HUES6 (cell line): Measurements from ENCODE around the gene TERT.

ENCODE experiments used
- H3K27ac ChIP-seq: 2 replicates; pipeline ENCODE4 v1.7.0; 2013; ENCODE audit warnings: low read depth, mild to moderate bottlenecking, low read length, inconsistent platforms
- H3K27me3 ChIP-seq: 2 replicates; pipeline ENCODE4 v1.6.1; 2013; ENCODE audit warnings: low read length; ENCODE audit not compliant: control insufficient read depth, insufficient read depth
- H3K36me3 ChIP-seq: 2 replicates; pipeline ENCODE4 v1.6.1; 2013; ENCODE audit warnings: low read length; ENCODE audit not compliant: control insufficient read depth, insufficient read depth
- H3K4me1 ChIP-seq: 2 replicates; pipeline ENCODE4 v1.6.1; 2013; ENCODE audit warnings: low read length; ENCODE audit not compliant: control insufficient read depth, insufficient read depth
- H3K4me3 ChIP-seq: 2 replicates; pipeline ENCODE4 v1.5.1; 2013; ENCODE audit warnings: low read depth, low read length
- H3K9ac ChIP-seq: one replicate; pipeline ENCODE4 v1.6.1; 2013; ENCODE audit warnings: mild to moderate bottlenecking, low read length
- H3K9me3 ChIP-seq: 2 replicates; pipeline ENCODE4 v1.6.1; 2013; ENCODE audit warnings: low read depth, low read length; ENCODE audit not compliant: control insufficient read depth, insufficient read depth

Gene TERT

DNA sequence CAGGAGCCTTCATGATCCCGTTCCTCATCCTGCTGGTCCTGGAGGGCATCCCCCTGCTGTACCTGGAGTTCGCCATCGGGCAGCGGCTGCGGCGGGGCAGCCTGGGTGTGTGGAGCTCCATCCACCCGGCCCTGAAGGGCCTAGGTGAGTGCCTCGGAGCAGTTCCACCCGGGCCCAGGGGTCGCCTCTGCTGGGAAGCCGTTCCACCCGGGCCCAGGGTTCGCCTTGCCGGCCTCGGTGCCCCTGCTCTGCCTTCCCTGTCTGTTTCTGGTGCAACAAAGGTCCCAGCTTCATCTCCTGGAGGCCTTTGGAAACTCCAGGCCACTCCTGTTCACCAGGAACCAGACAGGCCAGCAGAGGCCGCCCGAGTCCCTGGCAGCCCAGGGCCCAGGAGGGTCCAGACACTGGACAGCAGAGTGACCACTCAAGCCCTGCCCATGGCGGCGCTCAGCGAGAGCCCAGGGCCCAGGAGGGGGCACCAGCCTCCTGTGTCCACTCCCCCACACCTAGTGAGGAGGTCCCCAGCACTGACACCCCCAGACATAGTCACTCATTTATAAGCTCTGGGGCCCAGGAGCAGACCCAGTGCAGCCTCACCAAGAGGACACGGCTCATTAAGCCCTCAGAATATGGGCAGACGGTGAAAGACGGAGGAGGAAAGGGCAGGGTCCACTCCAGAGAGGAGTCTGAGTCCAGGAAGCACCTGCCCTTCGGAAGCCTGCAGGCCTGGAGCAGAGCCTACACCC is 86.0 kb downstream of the TERT start:
- Histone ChIP-seq H3K27me3 (peaks cover 3% of the 10 kb centered on the region; the same call in 1 of the 2 replicates), H3K4me1 (peaks cover 3% of the 10 kb centered on the region; the same call in 1 of the 2 replicates), H3K36me3 (no peaks in the 10 kb centered on the region), H3K9ac (no peak overlapping the region), H3K9me3 (no peaks in the 10 kb centered on the region), H3K27ac (no peak overlapping the region), H3K4me3 (no peak overlapping the region)

DNA sequence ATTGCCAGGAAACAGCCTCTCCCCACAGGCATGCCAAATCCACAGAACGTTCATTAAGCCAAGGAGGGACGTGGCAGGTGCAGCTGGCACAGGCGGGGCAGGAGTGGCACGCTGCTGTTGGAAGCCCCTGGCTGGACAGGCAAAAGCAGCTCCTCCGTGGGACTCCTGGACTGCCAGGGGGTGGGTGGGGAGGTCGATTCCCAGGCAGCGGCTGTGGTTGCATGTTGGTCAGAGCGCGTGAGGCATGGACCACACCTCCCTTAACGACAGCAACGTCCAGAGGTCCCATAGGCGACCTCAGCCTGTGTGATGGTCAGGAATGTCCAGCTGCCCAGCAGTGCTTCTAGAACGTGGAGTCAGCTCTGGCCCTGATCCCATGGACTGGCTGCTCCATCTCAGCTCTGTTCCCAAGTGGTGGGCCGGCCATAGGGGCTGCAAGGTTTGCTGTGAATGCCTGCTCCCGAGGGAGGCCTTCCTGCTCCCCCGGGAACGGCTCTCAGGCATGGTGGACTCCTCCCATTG is 86.6 kb downstream of the TERT start:
- Histone ChIP-seq H3K36me3 (no peaks in the 10 kb centered on the region), H3K4me3 (no peak overlapping the region), H3K27me3 (peaks cover 3% of the 10 kb centered on the region; the same call in 1 of the 2 replicates), H3K9me3 (no peaks in the 10 kb centered on the region), H3K27ac (no peak overlapping the region), H3K9ac (no peak overlapping the region), H3K4me1 (peaks cover 3% of the 10 kb centered on the region; the same call in 1 of the 2 replicates)

DNA sequence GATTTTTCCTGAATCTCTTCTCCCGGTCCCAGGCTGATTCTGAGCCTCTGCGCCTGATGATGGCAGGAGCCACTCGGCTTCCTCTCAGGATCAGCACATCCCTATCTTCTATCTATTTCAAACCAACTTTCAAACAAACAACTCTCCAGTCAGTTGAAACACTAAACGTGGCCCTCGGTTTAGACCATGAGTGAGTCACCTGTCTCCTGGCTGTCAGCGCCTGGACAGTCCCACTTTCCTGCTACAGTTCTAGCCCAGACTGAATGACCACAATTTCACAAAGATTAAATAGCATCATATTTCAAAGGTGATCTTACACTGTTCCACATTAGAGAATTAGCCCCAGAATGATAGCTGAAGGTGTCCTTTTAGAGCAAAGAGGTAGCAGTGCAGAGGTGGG is 87.3 kb downstream of the TERT start:
- Histone ChIP-seq H3K36me3 (no peaks in the 10 kb centered on the region), H3K9ac (no peak overlapping the region), H3K4me1 (peaks cover 3% of the 10 kb centered on the region; the same call in 1 of the 2 replicates), H3K9me3 (no peaks in the 10 kb centered on the region), H3K27ac (no peak overlapping the region), H3K4me3 (no peak overlapping the region), H3K27me3 (peaks cover 3% of the 10 kb centered on the region; the same call in 1 of the 2 replicates)

DNA sequence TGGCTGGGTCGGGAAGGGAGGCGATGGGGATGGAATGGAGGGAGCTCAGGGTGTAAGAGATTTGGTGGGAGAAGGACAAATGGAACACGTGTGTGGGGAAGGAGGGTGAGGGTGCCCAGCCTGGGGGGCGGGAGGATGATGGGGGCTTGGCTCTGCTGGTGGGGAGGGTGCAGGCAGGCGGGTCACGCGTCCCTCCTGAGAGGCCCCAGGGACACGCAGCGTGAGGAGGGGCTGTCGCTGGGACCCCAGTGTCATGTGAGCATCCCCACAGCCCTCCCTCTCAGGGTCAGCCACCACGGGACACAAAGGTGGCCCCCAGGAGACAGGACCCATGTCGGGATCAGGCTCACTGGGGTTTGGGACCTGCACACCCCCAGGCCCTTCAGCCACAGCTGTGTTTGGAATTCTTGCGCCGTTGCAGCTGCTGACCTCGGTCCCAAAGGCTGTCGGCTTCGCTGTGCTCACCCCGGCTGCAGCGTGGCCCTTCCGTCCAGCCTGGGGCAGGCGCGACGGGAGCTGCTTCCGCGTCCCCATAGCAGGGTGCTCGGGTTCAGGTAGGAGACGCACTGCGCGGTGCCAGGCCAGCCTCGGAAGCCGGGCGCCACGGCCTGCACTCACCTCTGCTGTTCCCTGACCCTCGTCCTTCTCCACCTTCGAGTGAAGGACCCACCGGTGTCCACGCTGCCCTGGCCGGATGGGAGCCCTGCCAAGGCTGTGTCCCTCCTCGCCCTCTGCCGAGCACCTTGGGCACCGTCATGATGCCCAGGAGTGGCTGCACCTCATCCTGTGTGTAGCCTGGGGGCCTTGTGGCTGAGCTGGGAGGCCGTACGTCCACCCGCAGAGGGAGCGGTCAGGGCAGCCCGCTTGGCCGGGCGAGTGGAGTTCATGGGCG is 88.1 kb downstream of the TERT start:
- Histone ChIP-seq H3K36me3 (no peaks in the 10 kb centered on the region), H3K4me3 (no peak overlapping the region), H3K4me1 (peaks cover 3% of the 10 kb centered on the region; the same call in 1 of the 2 replicates), H3K27ac (no peak overlapping the region), H3K9me3 (no peaks in the 10 kb centered on the region), H3K9ac (no peak overlapping the region), H3K27me3 (peaks cover 3% of the 10 kb centered on the region; the same call in 1 of the 2 replicates)

DNA sequence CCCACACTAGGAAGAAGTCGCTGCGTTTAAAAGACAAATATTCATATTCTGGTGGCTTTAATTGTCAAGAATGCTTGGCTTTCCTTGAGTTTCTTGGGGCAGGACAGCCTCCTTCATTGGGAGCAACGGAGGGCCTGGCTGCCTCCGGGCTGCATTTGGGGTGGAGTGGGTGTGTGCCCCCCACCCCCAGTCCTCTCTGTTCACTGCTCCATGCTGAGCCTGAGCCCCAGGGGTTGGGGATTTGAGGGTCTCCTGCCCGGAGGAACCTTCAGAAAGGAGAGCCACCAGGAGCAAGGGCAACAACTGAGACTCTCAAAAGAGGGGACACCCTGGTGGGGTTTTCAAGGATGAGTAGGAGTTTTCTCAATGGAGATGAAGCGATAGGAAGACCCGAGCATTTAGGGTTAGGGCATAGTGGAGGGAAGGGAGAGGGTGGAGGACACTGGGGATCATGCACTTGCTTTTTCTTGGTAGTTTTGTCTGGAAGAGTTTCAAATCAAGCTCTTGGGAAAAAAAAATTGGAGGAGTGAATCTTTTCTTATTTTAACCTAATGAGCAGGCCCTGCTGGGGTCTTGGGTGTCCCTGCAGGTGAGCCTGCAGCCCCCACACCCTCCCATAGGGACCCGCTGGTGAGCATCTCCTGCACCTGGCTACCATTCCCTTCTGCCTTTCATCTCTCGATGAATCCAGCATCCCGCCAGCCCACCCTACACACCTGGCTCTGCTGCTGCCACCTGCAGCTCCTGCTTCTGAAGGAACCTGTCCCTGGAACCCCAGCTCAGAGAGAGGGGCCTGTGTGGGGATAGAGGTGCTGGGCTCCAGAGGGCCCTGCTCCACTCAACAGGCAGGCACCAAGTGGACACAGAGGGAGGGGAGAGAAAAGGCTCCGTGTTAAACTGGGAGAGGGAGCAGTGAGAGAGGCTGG is 89.3 kb downstream of the TERT start:
- no peak overlapping the region for H3K9ac ChIP-seq
- no peak overlapping the region for H3K4me3 ChIP-seq
- H3K4me1 ChIP-seq, result peaks cover 5% of the 10 kb centered on the region; the same call in 1 of the 2 replicates
- no peak overlapping the region for H3K27ac ChIP-seq
- H3K27me3 ChIP-seq, result peaks cover 3% of the 10 kb centered on the region; the same call in 1 of the 2 replicates
- H3K9me3 ChIP-seq, result no peaks in the 10 kb centered on the region
- H3K36me3 ChIP-seq, result no peaks in the 10 kb centered on the region

DNA sequence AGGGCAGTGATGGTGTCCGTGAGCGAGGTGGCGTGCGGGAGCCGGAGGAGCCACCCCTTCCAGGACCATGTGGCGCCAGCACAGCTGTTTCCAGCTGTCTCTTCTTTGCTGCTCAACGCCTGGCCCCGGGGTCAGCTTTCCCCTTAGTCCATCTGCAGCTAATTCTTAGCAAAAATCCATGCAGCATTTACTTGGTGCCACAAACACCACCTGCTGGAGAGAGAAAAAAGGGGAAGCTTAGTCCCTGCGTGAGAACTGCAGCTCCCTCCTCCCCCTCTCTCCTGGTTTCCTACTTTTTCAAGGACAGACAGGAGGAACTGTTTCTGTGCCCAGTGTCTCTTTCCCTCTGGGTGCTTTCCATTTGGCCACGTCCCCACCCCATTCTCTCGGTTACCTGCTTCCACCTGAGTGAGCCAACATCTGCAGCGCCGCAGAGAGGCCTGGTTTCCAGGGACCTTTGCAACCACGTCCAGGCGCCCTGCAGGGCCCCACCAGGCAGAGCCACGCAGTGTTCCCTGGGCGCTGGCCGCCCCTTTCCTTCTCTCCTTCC is 90.1 kb downstream of the TERT start:
- Histone ChIP-seq H3K9me3 (no peaks in the 10 kb centered on the region), H3K4me3 (no peak overlapping the region), H3K9ac (no peak overlapping the region), H3K27me3 (peaks cover 3% of the 10 kb centered on the region; the same call in 1 of the 2 replicates), H3K36me3 (no peaks in the 10 kb centered on the region), H3K27ac (no peak overlapping the region), H3K4me1 (peaks cover 11% of the 10 kb centered on the region; the same call in 1 of the 2 replicates)

DNA sequence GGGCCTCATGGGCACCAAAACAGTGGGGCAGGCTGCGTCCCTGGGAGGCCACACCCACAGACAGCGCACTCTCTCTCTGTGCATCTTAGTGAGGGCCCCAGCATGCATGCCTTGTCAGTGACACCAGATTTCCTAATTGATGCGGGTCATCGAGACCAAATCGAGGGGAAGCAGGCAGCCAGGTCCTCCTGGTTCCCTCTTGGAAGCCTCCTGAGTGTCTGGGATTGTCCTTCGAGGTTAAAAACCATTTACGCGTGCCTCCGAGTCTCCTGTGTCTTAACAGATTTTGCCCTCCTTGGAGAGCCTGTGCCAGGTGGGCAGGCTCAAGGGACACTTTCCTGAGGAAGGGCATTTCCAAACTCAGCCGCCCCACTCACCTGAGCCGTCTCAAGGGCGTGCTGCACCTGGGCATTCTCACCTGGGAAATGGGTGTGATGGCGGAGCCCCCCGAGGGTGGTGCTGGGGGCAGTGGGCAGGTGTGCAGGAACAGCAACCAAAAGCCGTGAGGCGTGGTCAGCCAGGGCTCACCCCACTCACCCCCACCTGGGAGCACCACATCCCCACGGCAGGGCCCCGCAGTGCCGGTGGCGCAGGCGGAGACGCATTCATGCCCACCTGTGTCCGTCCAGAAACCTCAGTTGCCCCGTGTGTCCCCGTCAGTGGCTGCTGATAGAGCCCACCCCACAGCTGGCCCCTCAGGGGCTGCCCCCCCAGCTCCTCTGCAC is 90.7 kb downstream of the TERT start:
- Histone ChIP-seq H3K27me3 (peaks cover 8% of the 10 kb centered on the region; the same call in 1 of the 2 replicates), H3K27ac (no peak overlapping the region), H3K9ac (no peak overlapping the region)

DNA sequence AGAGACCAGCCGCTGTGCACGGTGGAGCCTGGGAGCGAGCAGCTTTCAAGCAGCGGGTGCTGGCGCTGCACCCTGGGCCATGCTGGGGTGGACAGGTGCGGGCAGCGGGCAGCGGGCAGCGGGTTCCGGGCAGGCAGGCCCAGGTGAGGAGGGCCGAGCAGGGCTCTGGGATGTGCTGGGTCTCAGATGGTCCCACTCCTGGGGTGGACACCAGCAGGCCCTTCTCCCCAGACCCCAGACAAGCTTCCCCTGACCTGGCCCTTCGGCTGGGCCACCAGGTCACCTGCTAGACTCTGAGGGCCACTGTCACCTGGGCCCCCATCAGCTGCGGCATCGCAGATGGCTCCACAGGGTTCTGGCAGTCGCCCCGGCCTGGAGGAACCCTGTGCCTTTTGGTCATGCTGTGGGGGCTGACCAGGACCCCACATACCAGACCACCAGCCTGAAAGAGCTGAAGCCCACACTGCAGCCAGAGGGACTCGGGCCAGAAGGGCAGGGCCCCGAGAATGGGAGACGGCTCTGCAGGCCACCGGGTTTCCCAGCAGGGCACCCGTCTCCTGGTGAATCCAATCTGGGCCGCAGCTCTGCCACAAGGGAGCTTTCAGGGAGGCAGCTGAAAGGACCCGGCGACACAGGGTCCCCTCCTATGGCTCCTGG is 91.4 kb downstream of the TERT start:
- Histone ChIP-seq H3K4me3 (no peak overlapping the region), H3K27me3 (peaks cover 14% of the 10 kb centered on the region), H3K9me3 (no peaks in the 10 kb centered on the region), H3K4me1 (peaks cover 15% of the 10 kb centered on the region; the same call in 1 of the 2 replicates), H3K36me3 (no peaks in the 10 kb centered on the region), H3K9ac (no peak overlapping the region), H3K27ac (no peak overlapping the region)

More for the DNA sequence above, 90.7 kb downstream of the TERT start:
- Histone ChIP-seq H3K4me1 (peaks cover 15% of the 10 kb centered on the region; the same call in 1 of the 2 replicates), H3K36me3 (no peaks in the 10 kb centered on the region), H3K4me3 (no peak overlapping the region), H3K9me3 (no peaks in the 10 kb centered on the region)
